Measurements from ENCODE around the gene COLEC11.
A peak's percentile ranks its signal among the peaks of the same experiment; 100 is the strongest.
"Not testable (repeated sequence)": the region's sequence is repeated elsewhere in the genome, so short reads cannot be mapped to it uniquely, and the experiment has no call there.

COLEC11 gene

DNA sequence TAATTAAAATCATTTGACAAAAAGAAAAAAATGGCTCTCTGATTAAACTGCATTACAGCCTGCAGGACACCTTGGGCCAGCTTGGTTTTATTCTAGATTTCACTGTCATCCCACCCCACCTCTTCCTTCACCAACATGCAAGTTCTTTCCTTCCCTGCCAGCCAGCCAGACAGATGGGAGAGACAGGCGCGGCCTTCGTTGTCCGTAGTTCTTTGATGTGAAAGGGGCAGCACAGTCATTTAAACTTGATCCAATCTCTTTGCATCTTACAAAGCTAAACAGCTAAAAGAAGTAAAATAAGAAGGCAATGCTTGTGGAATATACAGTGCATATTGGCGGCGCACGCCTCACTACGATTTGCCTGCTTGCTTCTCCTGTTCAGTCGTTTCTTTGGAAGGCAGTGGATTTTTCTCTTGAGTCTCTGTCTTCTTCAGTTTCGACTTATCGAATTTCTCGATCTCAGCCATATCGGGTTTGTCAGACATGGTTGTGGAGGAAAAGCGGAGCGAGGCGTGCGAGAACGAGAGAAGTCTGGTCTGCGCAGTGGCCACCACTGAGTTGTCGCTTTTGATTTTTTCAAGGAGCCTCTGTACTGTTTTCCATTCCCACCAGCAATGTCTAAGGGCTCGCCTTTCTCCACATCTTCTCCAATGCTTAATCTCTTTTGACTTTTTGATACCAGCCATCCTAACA is 22.4 kb downstream of the COLEC11 start:
- no peak for DNase-seq (ENCODE audit: low spot score)
- TF ChIP-seq, protein P1, sequence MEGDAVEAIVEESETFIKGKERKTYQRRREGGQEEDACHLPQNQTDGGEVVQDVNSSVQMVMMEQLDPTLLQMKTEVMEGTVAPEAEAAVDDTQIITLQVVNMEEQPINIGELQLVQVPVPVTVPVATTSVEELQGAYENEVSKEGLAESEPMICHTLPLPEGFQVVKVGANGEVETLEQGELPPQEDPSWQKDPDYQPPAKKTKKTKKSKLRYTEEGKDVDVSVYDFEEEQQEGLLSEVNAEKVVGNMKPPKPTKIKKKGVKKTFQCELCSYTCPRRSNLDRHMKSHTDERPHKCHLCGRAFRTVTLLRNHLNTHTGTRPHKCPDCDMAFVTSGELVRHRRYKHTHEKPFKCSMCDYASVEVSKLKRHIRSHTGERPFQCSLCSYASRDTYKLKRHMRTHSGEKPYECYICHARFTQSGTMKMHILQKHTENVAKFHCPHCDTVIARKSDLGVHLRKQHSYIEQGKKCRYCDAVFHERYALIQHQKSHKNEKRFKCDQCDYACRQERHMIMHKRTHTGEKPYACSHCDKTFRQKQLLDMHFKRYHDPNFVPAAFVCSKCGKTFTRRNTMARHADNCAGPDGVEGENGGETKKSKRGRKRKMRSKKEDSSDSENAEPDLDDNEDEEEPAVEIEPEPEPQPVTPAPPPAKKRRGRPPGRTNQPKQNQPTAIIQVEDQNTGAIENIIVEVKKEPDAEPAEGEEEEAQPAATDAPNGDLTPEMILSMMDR (IDR thresholded peaks at IDR 0.05; ENCODE audit: extremely low read depth, missing control alignments): no peak

DNA sequence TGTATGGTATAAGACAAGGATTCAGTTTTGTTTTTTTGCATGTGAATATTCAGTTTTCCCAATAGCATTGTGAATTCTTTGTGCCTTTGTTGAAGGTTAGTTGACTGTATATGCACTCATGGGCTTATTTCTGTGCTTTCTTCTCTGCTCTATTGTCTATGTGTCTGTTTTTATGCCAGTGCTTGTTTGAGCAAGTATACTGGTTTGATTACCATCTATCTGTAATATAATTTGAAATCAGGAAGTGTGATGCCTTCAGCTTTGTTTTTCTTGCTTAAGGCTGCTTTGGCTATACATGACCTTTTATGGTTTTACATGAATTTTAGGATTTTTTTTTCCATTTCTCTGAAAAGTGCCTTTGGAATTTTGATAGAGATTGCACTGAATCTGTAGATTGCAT is 23.5 kb downstream of the COLEC11 start:
- DNase-seq (ENCODE audit: low spot score): no peak

DNA sequence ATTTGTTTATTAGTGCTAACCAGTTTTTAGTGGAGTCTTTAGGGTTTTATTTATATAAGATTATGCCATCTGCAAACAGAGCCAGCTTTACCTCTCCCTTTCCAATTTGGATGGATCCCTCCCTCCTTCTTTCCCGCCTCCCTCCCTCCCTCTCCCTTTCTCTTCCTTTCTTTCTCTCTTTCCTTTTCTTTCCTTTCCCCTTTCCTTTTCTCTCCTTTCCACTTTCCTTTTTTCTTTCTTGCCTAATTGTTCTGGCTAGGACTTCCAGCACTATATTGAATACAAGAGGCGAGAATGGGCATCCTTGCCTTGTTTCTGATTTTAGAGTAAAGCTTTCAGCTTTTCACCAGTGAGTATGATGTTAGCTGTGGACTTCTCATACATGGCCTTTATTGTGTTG is 24.1 kb downstream of the COLEC11 start:
- TF ChIP-seq, protein P1 (IDR thresholded peaks at IDR 0.05; ENCODE audit: extremely low read depth, missing control alignments): no peak
- DNase-seq (ENCODE audit: low spot score): no peak

More for the DNA sequence above, 23.5 kb downstream of the COLEC11 start:
- TF ChIP-seq, protein P1 (IDR thresholded peaks at IDR 0.05; ENCODE audit: extremely low read depth, missing control alignments): no peak

DNA sequence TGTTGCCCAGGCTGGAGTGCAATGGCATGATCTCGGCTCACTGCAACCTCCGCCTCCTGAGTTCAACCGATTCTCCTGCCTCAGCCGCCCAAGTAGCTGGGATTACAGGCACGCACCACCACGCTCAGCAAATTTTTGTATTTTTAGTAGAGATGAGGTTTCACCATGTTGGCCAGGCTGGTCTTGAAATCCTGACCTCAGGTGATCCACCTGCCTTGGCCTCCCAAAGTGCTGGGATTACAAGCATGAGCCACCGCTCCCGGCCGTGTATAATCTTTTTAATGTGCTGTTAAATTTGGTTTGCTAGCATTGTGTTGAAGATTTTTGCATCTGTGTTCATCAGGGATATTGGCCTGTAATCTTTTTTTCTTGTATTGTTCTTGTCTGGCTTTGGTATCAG is 24.7 kb downstream of the COLEC11 start:
- DNase-seq (ENCODE audit: low spot score): not testable (repeated sequence)

DNA sequence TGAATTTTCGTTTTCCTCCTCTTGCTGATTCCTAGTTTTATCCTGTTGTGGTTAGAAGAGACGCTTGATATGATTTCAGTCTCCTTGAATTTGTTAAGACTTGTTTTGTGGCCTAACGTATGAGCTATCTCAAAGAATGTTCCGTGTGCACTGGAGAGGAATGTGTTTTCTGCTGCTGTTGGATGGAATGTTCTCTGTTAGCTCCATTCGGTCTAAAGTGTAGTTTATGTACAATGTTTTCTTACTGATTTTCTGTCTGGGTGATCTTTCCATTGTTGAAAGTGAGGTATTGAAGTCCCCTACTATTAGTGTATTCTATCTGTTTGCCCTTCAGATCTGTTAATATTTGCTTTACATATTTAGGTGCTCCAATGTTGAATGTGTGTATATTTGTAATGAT is 25.9 kb downstream of the COLEC11 start:
- TF ChIP-seq, protein P1 (IDR thresholded peaks at IDR 0.05; ENCODE audit: extremely low read depth, missing control alignments): no peak
- DNase-seq (ENCODE audit: low spot score): no peak

DNA sequence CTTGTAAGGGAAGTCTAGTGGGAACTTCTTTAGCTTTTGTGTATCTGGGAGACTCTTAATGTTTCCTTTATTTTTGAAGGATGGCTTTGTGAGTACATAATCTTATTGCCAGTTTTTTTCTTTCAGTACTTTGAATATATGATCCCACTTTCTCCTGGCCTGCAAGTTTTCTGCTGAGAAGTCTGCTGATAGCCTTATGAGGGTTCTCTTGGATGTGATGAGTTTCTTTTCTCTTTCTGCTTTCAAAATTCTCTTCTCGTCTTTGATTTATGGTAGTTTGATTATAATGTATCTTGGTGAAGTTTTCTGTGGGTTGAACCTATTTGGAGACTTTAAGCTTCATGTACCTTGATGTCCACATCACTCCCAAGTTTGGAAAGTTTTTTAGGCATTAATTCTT is 28.1 kb downstream of the COLEC11 start:
- TF ChIP-seq, protein P1 (IDR thresholded peaks at IDR 0.05; ENCODE audit: extremely low read depth, missing control alignments): no peak
- no peak for DNase-seq (ENCODE audit: low spot score)

DNA sequence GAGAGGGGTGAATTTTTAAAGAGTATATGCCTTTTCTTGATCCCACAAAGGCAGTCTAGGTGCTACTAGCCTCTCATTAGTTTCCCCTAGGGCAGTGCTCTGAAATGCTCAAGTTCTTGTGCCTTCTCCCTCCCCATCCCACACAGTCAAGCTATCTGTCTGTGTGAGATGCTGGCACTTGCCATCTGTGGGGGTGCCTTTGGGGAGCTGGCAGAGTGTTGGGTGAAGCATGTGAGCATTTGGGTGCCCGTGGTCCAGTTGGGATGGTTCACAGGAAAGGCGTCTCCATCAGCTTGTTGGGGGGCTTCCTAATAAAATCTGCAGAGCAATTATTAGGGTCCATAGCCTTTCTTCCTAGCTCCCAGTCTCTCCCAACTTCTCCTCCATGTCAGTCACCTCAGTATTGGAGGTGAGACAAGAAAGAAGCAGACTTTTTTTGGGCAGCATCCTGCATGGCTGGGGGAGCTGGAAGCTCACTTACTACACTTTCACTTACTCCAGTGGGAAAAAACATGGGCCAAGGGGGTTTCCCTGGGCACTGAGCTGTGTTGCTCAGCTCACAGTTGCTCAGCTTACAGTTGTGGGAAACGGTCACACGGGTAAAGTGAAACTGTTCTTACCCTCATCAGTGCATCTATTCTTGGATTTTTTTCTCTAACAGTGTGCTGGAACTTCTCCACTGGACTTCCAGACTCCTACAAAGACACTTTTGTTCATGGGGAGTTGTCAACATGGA is 29.3 kb downstream of the COLEC11 start:
- DNase-seq (ENCODE audit: low spot score): peak; percentile 72

More for the DNA sequence above, 29.3 kb downstream of the COLEC11 start:
- TF ChIP-seq, protein P1 (IDR thresholded peaks at IDR 0.05; ENCODE audit: extremely low read depth, missing control alignments): no peak
